GM03348 (cell line): ENCODE measurements around the gene TMEM163.
"Not testable (repeated sequence)": the region's sequence is repeated elsewhere in the genome, so short reads cannot be mapped to it uniquely, and the experiment has no call there.

Source experiments
- DNase-seq: peaks from one replicate; pipeline ENCODE4 v3.0.0; 2012; ENCODE audit warnings: low spot score

The TMEM163 gene

GRCh38 chr2:134522496-134523455 is 196.0 kb downstream of the TMEM163 start:
- DNase-seq, result no peak

- no peak for DNase-seq
These were observed 200.7 kb downstream of the TMEM163 start for GRCh38 chr2:134518101-134518500.

- no peak for DNase-seq
These were observed 203.7 kb downstream of the TMEM163 start for GRCh38 chr2:134515137-134515536.

DNA sequence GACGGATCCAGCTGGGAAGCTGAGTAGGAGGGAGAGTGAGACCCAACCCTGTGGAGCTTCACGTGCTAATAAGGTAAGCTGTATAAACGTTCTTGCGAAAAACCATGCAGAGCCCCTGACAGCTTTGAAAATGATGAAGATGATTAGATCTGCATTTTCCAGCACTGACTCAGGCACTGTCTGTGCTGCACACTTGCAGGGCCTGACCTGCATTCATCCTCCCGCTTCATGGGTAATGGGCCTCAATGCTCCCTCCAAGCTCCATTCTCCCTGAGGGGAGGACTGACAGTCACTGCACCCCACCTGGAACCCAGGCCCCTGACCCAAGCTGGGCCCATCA is 205.4 kb downstream of the TMEM163 start:
- DNase-seq, result no peak

DNA sequence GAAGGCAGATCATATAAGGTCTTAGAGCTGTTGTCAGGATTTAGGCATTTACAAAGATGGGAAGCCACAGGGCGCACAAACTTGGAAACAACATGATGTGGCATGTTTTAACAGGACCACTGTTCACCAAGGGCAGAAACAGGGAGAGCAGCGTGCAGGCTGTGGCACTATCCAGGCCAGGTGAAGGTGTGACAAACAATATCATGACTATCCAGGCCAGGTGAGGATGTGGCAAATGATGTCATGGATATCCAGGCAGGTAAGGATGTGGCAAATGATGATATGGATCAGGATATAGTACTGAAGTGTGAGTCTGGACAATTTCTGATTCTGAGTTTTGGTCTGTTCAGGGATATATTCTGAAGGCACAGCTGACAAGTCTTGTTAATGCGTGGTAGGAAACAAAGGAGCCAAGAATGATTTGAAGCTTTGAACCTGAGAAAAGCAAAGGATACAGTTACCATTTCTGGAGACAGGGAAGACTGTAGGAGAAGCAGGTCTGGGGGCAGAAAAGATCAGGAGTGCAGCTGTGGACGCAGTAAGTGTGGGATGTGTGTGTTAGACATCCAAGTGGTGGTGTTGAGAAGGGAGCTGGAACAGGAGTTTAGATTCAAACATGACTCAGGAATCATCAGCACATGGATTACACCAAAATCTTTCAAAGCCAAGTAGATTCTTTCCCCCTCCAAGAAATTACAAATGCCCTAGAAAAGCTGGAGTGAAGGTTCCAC is 205.9 kb downstream of the TMEM163 start:
- DNase-seq, result no peak

DNA sequence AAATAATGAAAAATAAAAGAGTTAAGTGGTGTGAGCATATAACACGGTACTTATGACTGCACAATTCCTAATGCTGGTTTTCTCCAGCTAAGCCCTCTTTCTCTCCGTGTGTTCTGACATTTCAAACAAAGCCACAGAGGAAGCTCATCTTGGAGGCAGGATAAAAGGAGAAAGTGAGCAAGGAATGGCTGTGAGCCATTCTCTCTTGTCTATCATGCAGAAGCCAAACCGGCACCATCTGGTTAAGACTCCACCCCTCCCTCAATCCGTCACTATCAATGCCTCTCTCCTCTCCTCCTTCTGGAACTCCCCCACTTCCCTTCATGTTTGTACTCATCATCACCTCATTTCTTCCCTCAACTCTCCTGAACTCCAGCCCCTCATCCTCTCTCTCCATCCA is 210.4 kb downstream of the TMEM163 start:
- DNase-seq, result no peak

DNA sequence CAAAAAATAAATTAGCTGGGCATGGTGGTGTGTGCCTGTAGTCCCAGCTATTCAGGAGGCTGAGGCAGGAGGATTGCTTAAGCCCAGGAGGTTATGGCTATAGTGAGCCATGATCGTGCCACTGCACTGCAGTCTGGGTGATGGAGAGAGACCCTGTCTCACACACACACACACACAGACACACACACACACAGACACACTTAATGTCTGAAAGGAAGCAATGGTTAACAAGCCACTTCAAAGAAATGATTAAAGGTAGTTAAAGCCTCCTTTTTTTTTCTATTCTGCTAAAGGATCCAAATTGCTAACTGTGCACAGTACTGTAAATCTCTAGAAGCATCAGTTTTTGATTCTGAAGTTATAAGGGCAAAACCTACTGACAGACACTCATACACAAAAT is 211.1 kb downstream of the TMEM163 start:
- no peak for DNase-seq

GRCh38 chr2:134507159-134507558 is 211.6 kb downstream of the TMEM163 start:
- not testable (repeated sequence) for DNase-seq

GRCh38 chr2:134505446-134505845 is 213.4 kb downstream of the TMEM163 start:
- DNase-seq, result no peak

- DNase-seq, result no peak
These were observed 214.0 kb downstream of the TMEM163 start for GRCh38 chr2:134504586-134505336.

DNA sequence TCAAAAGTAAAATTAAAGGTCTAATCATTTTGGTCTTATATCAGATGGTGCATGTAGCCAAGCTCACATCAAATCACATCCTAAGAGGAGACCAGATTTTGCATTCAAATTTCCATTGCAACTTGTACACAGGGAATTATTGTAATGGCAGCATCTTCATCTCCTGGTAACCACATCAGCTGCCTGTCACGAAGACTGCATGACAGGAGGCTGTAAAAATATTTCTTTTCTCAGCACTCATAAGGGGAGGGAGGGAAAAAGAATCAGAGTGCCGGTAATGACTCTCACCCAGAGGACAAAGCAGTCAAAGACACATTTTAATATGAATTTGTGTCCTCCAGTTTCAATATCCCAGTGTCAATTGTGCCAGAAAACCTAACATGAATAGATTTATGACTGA is 216.7 kb downstream of the TMEM163 start:
- no peak for DNase-seq

DNA sequence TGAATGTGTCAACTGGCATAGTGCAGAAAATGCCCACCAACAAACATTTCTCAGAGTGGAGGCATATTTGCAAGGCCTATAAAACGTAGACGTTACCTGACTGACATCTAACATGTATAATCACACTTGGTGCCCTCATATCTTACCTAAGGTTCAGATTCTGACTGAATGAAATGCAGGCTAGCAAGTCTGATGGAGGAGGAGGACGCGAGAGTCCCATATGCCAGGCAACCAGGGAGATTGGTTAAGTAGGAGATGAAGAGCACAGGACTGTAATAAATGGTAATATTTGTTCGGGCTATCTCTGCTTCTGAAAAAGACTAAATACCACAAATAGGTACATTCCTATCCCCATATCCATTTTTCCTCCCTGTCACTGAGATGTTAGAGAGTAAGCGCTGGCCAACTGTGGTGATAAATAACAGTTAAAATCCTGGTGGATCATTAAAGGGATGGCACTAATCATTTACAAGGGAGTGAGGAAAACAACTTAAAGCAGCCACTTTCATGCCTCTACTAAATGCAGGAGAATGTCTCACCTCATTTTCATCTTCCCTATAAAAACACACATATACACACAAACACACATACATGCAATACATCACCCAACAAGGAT is 217.2 kb downstream of the TMEM163 start:
- no peak for DNase-seq

- no peak for DNase-seq
These were observed 218.4 kb downstream of the TMEM163 start for GRCh38 chr2:134500211-134500935.

- DNase-seq, result no peak
These were observed 219.4 kb downstream of the TMEM163 start for GRCh38 chr2:134499307-134499926.

- DNase-seq, result no peak
These were observed 220.1 kb downstream of the TMEM163 start for GRCh38 chr2:134498654-134499053.

DNA sequence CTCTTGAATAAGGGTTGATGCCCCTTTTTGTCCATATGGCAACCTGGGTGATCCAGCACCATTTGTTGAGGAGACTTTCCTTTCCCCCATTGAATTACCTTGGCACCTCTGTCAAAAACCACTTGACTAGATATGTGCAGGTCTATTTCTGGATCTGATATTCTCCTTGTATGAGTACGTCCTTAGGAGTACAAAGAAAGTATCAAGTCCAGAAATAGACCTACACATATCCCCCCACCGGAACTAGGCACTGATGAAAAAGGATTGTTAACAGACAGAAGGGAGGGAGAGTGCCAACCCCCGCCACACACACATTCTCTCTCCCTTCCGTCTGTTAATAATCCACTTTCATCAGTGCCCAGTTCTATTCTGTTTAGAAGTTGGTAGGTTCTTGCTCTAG is 225.0 kb downstream of the TMEM163 start:
- DNase-seq, result no peak

DNA sequence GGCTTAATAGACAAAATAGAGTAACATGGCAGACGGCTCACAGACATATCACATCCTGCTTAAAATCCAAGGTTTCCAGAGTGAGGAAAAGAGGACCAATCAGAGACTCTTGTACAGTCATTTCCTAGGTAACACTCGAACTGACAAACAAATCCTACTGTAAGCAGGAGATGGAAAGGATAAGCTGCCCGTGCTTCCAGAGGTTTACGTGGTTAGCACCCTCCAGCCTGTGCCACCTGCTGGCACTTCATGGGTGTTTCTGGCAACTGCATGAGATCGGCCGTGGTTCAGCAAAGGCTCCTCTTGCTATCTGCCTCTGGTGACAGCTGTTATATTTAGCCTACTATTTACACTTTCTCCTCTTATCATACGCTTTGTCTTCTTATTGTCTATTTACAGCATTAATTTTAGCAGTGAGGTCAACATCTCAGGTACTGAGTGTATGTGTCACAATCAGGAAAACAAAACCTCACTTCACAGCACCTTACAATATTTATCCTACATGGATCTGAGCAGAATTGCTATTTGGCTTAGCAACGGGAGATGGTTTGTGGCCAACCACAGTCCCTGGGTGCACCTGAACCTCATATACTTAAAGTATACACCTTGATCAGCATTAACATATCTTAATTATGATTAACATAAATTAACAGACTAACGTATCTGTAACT is 226.9 kb downstream of the TMEM163 start:
- DNase-seq, result no peak

DNA sequence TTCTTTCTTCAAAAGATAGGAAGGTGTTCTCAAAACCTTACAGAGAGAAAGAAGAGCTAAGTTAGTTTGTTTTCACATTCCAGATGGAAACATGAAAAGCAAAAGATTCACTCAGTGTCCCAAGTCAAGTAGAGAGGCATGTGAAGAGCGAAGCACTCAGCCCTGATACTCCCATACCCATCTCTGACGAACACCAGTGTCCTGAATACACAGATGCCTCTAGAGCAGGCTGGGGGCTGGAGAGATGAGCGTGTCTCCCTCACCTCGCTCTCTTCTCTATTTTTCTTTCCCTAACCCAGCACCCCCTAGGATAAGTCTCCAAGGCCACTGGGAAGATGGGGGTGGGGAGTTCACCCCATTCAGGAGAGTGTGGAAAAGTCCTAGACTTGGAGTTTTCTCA is 227.8 kb downstream of the TMEM163 start:
- DNase-seq, result no peak

DNA sequence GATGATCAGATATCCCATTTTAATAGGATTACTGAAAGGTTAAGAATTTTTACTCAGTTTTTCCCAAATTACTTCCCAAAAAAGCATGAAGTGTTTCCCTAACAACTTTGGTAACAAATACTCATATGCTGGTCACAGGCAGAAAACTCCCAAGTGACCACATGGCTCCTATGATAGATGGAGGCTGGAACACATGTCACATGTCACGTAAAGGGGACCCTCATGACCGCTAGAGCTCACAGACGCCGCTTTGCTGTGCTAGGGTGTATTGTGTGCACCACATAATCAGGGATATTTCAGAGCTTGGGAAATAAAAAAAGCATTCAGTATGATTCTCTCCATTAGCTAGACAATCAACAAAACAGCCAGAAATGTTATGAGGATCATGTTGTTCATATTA is 228.2 kb downstream of the TMEM163 start:
- no peak for DNase-seq

- no peak for DNase-seq
These were observed 228.9 kb downstream of the TMEM163 start for GRCh38 chr2:134489732-134490384.
